ACC112 (cell line): ENCODE measurements around the gene SRCIN1.

Source experiments
- H2AFZ ChIP-seq: fragments of 200-600 bp; sonication (generic); one replicate; pipeline ENCODE4 v1.6.0; 2017; ENCODE audit warnings: antibody characterized with exemption, low read length; ENCODE audit not compliant: unreplicated experiment
- H3K27ac ChIP-seq: fragments of 200-600 bp; sonication (generic); 2 replicates; pipeline ENCODE4 v1.5.1; 2014; ENCODE audit warnings: low read depth, mild to moderate bottlenecking, antibody characterized with exemption, low read length, moderate library complexity
- H3K27me3 ChIP-seq: fragments of 200-600 bp; sonication (generic); 2 replicates; pipeline ENCODE4 v1.6.1; 2014; ENCODE audit warnings: mild to moderate bottlenecking, antibody characterized with exemption, low read length, moderate library complexity, mixed read lengths; ENCODE audit not compliant: insufficient read depth
- H3K36me3 ChIP-seq: fragments of 200-600 bp; sonication (generic); 2 replicates; pipeline ENCODE4 v1.6.1; 2016; ENCODE audit warnings: mild to moderate bottlenecking, antibody characterized with exemption, low read length, moderate library complexity, mixed read lengths; ENCODE audit not compliant: insufficient read depth
- H3K4me1 ChIP-seq: fragments of 200-600 bp; sonication (generic); one replicate; pipeline ENCODE4 v1.6.1; 2016; ENCODE audit warnings: low read length, mixed read lengths; ENCODE audit not compliant: insufficient read depth, unreplicated experiment, control insufficient read depth
- H3K4me3 ChIP-seq: fragments of 200-600 bp; sonication (generic); 2 replicates; pipeline ENCODE4 v1.5.1; 2014; ENCODE audit warnings: mild to moderate bottlenecking, low read depth, low read length
- H3K79me2 ChIP-seq: fragments of 200-600 bp; sonication (generic); one replicate; pipeline ENCODE4 v1.6.0; 2016; ENCODE audit warnings: low read length; ENCODE audit not compliant: control insufficient read depth, unreplicated experiment, insufficient read depth

SRCIN1 gene

DNA sequence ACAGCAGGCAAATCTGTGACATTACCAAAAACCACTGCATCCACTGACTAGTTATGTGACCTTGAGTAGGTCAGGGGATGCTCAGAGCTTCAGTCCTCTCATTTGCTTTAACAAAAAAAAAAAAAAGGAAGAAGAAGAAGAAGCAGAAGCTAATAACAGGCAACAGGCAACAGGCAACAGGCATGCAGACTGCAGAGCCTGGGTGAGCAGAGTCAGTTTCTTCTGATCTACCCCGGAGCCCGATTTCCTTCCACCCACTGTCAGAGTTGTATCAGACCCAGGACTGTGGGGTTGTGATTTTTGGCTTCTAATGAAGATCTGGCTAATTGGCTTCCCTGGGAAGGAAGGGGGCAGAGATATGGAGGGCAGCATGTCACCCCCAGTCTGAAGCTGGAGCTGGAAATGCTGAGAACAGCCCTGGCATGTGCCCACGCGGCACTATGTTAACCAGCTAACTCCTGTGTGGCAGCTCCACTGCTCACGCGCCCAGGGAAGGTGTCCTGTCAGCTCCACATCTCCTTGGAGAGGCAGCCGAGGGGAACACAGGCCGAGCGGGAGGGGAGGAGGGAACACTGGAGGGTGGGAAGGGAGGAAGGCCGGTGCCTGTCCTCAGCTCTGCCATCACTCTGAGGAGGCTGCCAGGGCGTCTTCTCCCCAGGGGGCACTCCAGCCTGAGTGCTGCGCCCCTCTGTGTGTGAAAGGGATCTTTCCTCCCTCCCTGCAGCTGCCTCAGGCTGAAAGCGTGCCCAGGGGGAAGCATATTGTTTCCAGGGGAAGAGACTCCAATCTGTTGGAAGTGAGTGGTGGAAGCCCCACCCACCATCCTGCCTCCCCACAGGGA is 17.6 kb downstream of the SRCIN1 start:
- H3K36me3 ChIP-seq, result no peaks in the 10 kb centered on the region
- H3K79me2 ChIP-seq, result no peaks in the 10 kb centered on the region
- H3K4me3 ChIP-seq, result no peak overlapping the region
- no peak overlapping the region for H3K27ac ChIP-seq
- H3K27me3 ChIP-seq, result peaks cover 5% of the 10 kb centered on the region
- H2AFZ ChIP-seq, result no peak overlapping the region
- no peaks in the 10 kb centered on the region for H3K4me1 ChIP-seq

GRCh38 chr17:38587203-38587602 is 18.5 kb downstream of the SRCIN1 start:
- Histone ChIP-seq H3K4me1 (no peaks in the 10 kb centered on the region), H3K27ac (no peak overlapping the region), H3K27me3 (no peaks in the 10 kb centered on the region; the same call in 1 of the 2 replicates), H2AFZ (no peak overlapping the region), H3K79me2 (no peaks in the 10 kb centered on the region), H3K36me3 (no peaks in the 10 kb centered on the region), H3K4me3 (no peak overlapping the region)

DNA sequence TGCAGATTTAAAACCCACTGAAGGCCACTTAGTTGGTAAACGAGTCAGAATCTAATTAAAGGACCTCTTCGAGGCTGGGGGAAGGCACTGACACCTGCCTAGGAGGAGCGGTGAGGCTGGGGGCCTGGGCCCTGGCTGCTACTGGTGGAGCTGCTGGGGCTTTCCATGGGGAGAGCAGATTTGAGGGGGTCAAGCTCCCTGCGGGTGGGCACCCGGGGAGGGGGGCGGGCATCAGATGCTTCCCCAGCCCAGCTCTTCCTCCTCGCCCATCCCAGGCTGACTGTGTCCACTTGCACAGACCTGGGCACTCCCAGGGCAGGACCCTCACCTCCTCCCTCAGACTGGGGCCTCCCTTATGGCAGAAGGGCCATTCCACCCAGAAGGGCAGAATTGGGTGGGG is 19.0 kb downstream of the SRCIN1 start:
- no peak overlapping the region for H3K27ac ChIP-seq
- H3K79me2 ChIP-seq, result no peaks in the 10 kb centered on the region
- no peaks in the 10 kb centered on the region for H3K4me1 ChIP-seq
- H3K36me3 ChIP-seq, result no peaks in the 10 kb centered on the region
- H2AFZ ChIP-seq, result no peak overlapping the region
- H3K27me3 ChIP-seq, result no peaks in the 10 kb centered on the region; the same call in 1 of the 2 replicates
- H3K4me3 ChIP-seq, result no peak overlapping the region

GRCh38 chr17:38585918-38586529 is 19.7 kb downstream of the SRCIN1 start:
- Histone ChIP-seq H3K4me1 (no peaks in the 10 kb centered on the region), H2AFZ (no peak overlapping the region), H3K79me2 (no peaks in the 10 kb centered on the region), H3K4me3 (no peak overlapping the region), H3K36me3 (no peaks in the 10 kb centered on the region), H3K27me3 (no peaks in the 10 kb centered on the region; the same call in 1 of the 2 replicates), H3K27ac (no peak overlapping the region)

DNA sequence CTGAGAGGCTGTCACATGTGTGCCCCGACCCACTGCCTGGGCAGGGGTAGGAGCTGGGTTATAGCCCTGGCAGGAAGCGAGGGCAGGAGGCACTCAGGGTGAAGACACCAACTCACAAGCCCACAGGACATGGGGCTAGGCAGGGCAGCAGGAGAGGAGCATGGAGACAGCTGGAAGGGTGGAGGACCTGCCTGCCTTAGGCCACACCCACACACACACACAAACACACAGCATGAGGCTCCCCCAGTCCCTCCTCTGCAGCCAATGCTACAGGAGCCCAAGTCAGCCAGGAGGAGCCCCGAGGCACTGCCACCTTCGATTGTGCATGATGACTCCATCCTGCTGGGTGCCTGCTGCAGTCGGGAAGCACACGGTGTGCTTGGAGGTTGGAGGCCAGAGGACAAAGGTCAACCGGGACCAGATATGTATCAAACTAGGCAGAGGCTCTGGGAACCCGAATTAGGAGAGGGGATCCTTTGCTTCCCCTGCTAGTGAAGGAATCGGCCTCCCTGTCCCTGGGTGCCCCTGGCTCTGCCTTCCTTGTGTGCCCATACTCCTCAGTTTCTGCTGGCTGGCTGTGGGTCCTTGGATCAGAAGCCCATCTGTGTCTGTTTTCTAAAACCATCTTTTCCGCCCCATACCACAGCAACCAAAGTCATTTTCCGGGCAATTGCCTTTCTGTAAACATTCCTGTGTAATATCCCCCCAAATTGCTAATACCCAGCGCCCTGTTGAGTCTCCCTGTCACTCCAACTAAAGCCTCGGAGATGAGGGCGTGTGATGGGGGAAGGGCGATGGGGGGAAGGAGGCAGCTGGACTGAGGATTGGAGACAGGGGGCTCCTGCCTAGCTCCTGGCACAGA is 20.5 kb downstream of the SRCIN1 start:
- no peaks in the 10 kb centered on the region for H3K36me3 ChIP-seq
- no peak overlapping the region for H2AFZ ChIP-seq
- H3K79me2 ChIP-seq, result no peaks in the 10 kb centered on the region
- no peaks in the 10 kb centered on the region; the same call in 1 of the 2 replicates for H3K27me3 ChIP-seq
- H3K27ac ChIP-seq, result no peak overlapping the region
- H3K4me1 ChIP-seq, result no peaks in the 10 kb centered on the region
- no peak overlapping the region for H3K4me3 ChIP-seq

DNA sequence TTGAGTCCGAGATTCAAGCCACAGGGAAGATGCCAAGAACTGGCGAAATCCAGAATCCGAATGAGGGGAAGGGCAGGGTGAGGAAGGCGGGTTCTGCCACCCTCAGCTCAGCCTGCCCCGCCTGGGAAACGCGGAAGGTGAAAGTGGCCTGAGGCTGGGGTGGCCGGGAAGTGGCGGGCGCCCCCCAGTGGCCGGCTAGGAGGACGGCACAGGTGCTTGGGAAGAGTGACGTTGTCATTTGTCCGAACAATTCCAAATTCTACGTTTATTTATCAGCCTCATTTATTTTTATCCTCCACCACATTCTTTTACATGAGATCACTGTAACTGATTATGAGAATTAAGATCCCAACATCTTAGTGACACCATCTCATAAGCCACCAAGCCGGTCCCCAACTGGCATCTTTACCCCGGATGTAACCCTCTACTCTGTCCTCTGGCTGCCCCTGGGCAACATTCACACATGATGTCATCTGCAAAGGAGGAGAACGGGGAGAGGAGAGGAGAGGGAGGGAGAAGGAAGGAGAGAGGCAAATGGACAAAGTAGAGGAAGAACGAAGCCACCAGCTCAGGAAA is 21.3 kb downstream of the SRCIN1 start:
- no peak overlapping the region for H3K4me3 ChIP-seq
- H3K27ac ChIP-seq, result no peak overlapping the region
- H3K4me1 ChIP-seq, result peaks cover 8% of the 10 kb centered on the region

GRCh38 chr17:38583828-38584349 is 21.9 kb downstream of the SRCIN1 start:
- Histone ChIP-seq H3K4me1 (peaks cover 12% of the 10 kb centered on the region), H3K36me3 (no peaks in the 10 kb centered on the region), H2AFZ (no peak overlapping the region), H3K4me3 (no peak overlapping the region), H3K27me3 (peaks cover 5% of the 10 kb centered on the region; the same call in 1 of the 2 replicates), H3K79me2 (no peaks in the 10 kb centered on the region), H3K27ac (no peak overlapping the region)

More for the DNA sequence above, 21.3 kb downstream of the SRCIN1 start:
- no peaks in the 10 kb centered on the region for H3K79me2 ChIP-seq
- no peaks in the 10 kb centered on the region; the same call in 1 of the 2 replicates for H3K27me3 ChIP-seq
- H3K36me3 ChIP-seq, result no peaks in the 10 kb centered on the region
- no peak overlapping the region for H2AFZ ChIP-seq

DNA sequence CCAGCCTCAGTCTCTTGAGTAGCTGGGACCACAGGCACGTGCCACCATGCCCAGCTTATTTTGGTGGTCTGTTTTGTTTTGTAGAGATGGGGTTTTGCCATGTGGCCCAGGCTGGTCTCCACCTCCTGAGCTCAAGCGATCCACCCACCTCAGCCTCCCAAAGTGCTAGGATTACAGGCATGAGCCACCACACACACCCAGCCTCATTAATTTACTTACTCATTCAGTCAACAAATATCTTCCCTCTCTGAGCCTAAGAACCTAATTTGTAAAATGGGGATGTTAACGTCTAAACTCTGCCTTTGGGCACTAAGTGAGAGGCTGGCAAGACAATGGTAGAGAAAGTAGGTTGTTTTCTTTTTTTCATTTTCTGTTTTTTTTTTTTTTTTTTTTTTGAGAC is 22.6 kb downstream of the SRCIN1 start:
- Histone ChIP-seq H3K27me3 (peaks cover 12% of the 10 kb centered on the region; the same call in 1 of the 2 replicates), H3K4me3 (no peak overlapping the region), H3K36me3 (no peaks in the 10 kb centered on the region)

GRCh38 chr17:38582069-38582468 is 23.7 kb downstream of the SRCIN1 start:
- H3K27me3 ChIP-seq, result peaks cover 23% of the 10 kb centered on the region
- no peaks in the 10 kb centered on the region for H3K79me2 ChIP-seq
- H3K36me3 ChIP-seq, result no peaks in the 10 kb centered on the region
- peaks cover 14% of the 10 kb centered on the region for H3K4me1 ChIP-seq
- H2AFZ ChIP-seq, result no peak overlapping the region
- no peak overlapping the region for H3K4me3 ChIP-seq
- H3K27ac ChIP-seq, result no peak overlapping the region

More for the DNA sequence above, 22.6 kb downstream of the SRCIN1 start:
- Histone ChIP-seq H2AFZ (no peak overlapping the region), H3K4me1 (peaks cover 14% of the 10 kb centered on the region), H3K27ac (no peak overlapping the region), H3K79me2 (no peaks in the 10 kb centered on the region)

DNA sequence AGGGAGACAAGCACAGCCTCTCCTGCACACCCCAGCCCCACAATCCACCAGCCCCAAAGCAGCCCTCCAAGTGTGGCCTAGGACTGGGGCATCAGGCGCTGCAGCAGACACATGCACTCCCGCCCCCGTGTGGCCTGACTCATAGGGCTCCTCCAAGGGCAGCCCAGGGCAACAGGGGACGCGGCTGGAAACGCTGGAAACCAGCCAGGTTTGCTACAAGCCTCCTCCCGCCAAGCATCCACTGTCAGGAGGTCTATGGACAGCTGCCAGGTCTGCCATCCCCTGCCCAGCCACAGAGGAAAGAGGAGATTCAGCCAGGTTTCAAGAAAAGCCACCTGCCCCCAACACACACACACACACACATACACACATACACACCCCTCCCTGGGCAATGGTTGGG is 25.8 kb downstream of the SRCIN1 start:
- peaks cover 32% of the 10 kb centered on the region for H3K27me3 ChIP-seq
- H3K4me3 ChIP-seq, result no peak overlapping the region
- H3K79me2 ChIP-seq, result no peaks in the 10 kb centered on the region
- H2AFZ ChIP-seq, result no peak overlapping the region
- H3K27ac ChIP-seq, result no peak overlapping the region
- H3K4me1 ChIP-seq, result peaks cover 14% of the 10 kb centered on the region
- no peaks in the 10 kb centered on the region for H3K36me3 ChIP-seq
